T47D (cell line): ENCODE measurements around the gene WIPF2.

Experiments used
- DNase-seq, 2 experiments: peaks; one replicate each; pipeline versions ENCODE4 v3.0.0 to v3.0.0-alpha.2; 2011 to 2012; ENCODE audit warnings: low read depth in 1 of 2, low spot score in 1 of 2
- JUND ChIP-seq: IDR thresholded peaks from 2 replicates; pipeline ENCODE4 v1.6.1; 2012; ENCODE audit warnings: low read depth
- in situ Hi-C: cut with HindIII; loops from 2 replicates; pipeline ENCODE4 v1.10.0; 2016; ENCODE audit warnings: low sequenced_read_pairs, low pct_unique_long_range_greater_than_20kb

WIPF2 gene

GRCh38 chr17:40242774-40243173 lies 23.7 kb downstream of the WIPF2 start:
- TF ChIP-seq JUND = no peak
- in situ Hi-C loops = no loop called here
- DNase-seq = no peak

GRCh38 chr17:40243761-40244160 lies 24.7 kb downstream of the WIPF2 start:
- in situ Hi-C loops = no loop called here
- TF ChIP-seq JUND = no peak

GRCh38 chr17:40244255-40244654 lies 25.2 kb downstream of the WIPF2 start:
- TF ChIP-seq JUND = no peak
- no peak for DNase-seq
- in situ Hi-C loops = no loop called here

More at GRCh38 chr17:40243761-40244160, 24.7 kb downstream of the WIPF2 start:
- no peak for DNase-seq

GRCh38 chr17:40247926-40248495 lies 28.9 kb downstream of the WIPF2 start:
- DNase-seq = no peak
- in situ Hi-C loops = no loop called here
- no peak for TF ChIP-seq JUND

GRCh38 chr17:40248507-40248906 lies 29.4 kb downstream of the WIPF2 start:
- no peak for DNase-seq
- in situ Hi-C loops = no loop called here
- TF ChIP-seq JUND = no peak

- DNase-seq = no peak
- in situ Hi-C loops = no loop called here
- no peak for TF ChIP-seq JUND
These were observed 32.5 kb downstream of the WIPF2 start for GRCh38 chr17:40251576-40251975.

- TF ChIP-seq JUND = no peak
- no peak for DNase-seq
- in situ Hi-C loops = no loop called here
These were observed 34.5 kb downstream of the WIPF2 start for GRCh38 chr17:40253565-40253964.

- in situ Hi-C loops = no loop called here
- TF ChIP-seq JUND = no peak
- DNase-seq = no peak
These were observed 40.4 kb downstream of the WIPF2 start for GRCh38 chr17:40259505-40259904.

- no peak for DNase-seq
- in situ Hi-C loops = no loop called here
- no peak for TF ChIP-seq JUND
These were observed 41.4 kb downstream of the WIPF2 start for GRCh38 chr17:40260528-40260927.

- no peak for DNase-seq
- no peak for TF ChIP-seq JUND
- in situ Hi-C loops = no loop called here
These were observed 45.5 kb downstream of the WIPF2 start for GRCh38 chr17:40264458-40265185.

GRCh38 chr17:40265337-40265736 lies 46.2 kb downstream of the WIPF2 start:
- in situ Hi-C loops = no loop called here
- no peak for DNase-seq
- TF ChIP-seq JUND = no peak

GRCh38 chr17:40266882-40267281 lies 47.8 kb downstream of the WIPF2 start:
- DNase-seq = no peak
- no peak for TF ChIP-seq JUND
- in situ Hi-C loops = no loop called here

GRCh38 chr17:40268141-40268712 lies 49.1 kb downstream of the WIPF2 start:
- in situ Hi-C loops = no loop called here
- no peak for TF ChIP-seq JUND
- no peak for DNase-seq
